ENCODE data around the gene PDE6B. TPM values are rescaled to one million over a fixed set of nuclear protein-coding genes. Genes with fewer than 3 reads are reported as not detected.

PDE6B gene
- total RNA-seq, 1 donor from 2014 or later: 4.1 TPM

DNA sequence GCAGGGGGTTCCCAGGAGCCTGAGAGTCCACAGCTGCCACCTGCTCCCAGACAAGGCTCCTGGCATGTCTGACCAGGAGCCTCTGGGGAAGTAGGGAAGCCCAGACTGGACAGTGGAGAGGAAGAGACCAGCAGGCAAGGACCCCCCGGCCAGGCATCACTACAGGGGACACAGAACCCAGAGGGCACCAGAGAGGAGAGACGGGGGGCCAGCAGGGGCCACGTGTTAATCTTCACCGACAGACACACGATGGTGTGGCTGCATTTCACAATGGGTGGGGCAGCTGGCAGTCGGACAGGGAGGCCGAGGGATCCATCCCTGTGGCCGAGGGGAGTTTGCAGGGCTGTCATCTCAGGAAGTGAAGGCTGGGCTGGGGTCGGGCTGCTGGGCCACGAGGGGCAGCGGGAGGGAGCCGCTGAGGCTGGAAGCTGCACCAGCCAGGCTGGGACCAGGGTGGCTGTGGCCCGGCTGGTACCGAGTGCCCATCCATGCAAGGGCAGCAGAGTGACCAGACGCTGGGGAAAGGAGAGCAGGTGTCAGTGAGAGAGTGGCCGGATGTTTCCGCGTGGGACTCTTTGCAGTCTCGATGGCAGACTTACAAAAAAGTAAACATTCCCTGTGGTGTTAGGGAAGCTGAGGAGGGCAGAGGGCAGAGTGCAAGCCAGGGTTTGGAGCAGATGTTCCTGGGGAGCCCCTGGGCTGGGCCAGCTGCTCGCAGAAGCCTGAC lies 4.7 kb downstream of the PDE6B start:
- Mint-ChIP-seq H3K4me1 (no peaks in the 10 kb centered on the region), H3K27me3 (ENCODE audit: low read depth) (no peaks in the 10 kb centered on the region), H3K4me3 (no peak overlapping the region), H3K9me3 (peaks cover 7% of the 10 kb centered on the region), H3K36me3 (ENCODE audit: low read depth) (peaks cover 6% of the 10 kb centered on the region), H3K27ac (ENCODE audit: unreplicated experiment) (no peak overlapping the region)
- TF ChIP-seq CTCF (conservative IDR thresholded peaks at IDR 0.05): no peak
- DNase-seq (ENCODE audit: low read depth, low spot score): no peak

- Mint-ChIP-seq H3K27me3 (ENCODE audit: low read depth) (no peaks in the 10 kb centered on the region), H3K4me1 (no peaks in the 10 kb centered on the region), H3K36me3 (ENCODE audit: low read depth) (peaks cover 6% of the 10 kb centered on the region), H3K4me3 (no peak overlapping the region), H3K9me3 (peaks cover 7% of the 10 kb centered on the region), H3K27ac (ENCODE audit: unreplicated experiment) (no peak overlapping the region)
- no peak for DNase-seq (ENCODE audit: low read depth, low spot score)
- no peak for TF ChIP-seq CTCF (conservative IDR thresholded peaks at IDR 0.05)
These were observed 5.3 kb downstream of the PDE6B start for GRCh38 chr4:630656-631055.

- Mint-ChIP-seq H3K9me3 (peaks cover 7% of the 10 kb centered on the region), H3K27me3 (ENCODE audit: low read depth) (no peaks in the 10 kb centered on the region), H3K4me3 (no peak overlapping the region), H3K4me1 (no peaks in the 10 kb centered on the region), H3K27ac (ENCODE audit: unreplicated experiment) (no peak overlapping the region), H3K36me3 (ENCODE audit: low read depth) (peaks cover 6% of the 10 kb centered on the region)
- no peak for DNase-seq (ENCODE audit: low read depth, low spot score)
- no peak for TF ChIP-seq CTCF (conservative IDR thresholded peaks at IDR 0.05)
These were observed 6.9 kb downstream of the PDE6B start for GRCh38 chr4:632196-632790.

- Mint-ChIP-seq H3K36me3 (ENCODE audit: low read depth) (peaks cover 6% of the 10 kb centered on the region), H3K27me3 (ENCODE audit: low read depth) (no peaks in the 10 kb centered on the region), H3K9me3 (peaks cover 7% of the 10 kb centered on the region), H3K4me3 (no peak overlapping the region), H3K4me1 (peaks cover 4% of the 10 kb centered on the region), H3K27ac (ENCODE audit: unreplicated experiment) (no peak overlapping the region)
- TF ChIP-seq CTCF (conservative IDR thresholded peaks at IDR 0.05): no peak
- no peak for DNase-seq (ENCODE audit: low read depth, low spot score)
These were observed 7.6 kb downstream of the PDE6B start for GRCh38 chr4:632926-633325.

- no peak for DNase-seq (ENCODE audit: low read depth, low spot score)
- Mint-ChIP-seq H3K27me3 (ENCODE audit: low read depth) (no peaks in the 10 kb centered on the region), H3K4me3 (no peak overlapping the region), H3K27ac (ENCODE audit: unreplicated experiment) (no peak overlapping the region), H3K4me1 (peaks cover 4% of the 10 kb centered on the region), H3K36me3 (ENCODE audit: low read depth) (peaks cover 6% of the 10 kb centered on the region), H3K9me3 (peaks cover 7% of the 10 kb centered on the region)
- TF ChIP-seq CTCF (conservative IDR thresholded peaks at IDR 0.05): no peak
These were observed 8.0 kb downstream of the PDE6B start for GRCh38 chr4:633406-633805.
